CD4-positive, alpha-beta T cell treated with Interleukin-12 subunit alpha and Interleukin-12 subunit beta, for 1 hour (primary cell): ENCODE results near the gene IFNL1.
A peak's percentile ranks its signal among the peaks of the same experiment; 100 is the strongest.
"Not testable (repeated sequence)": the region's sequence is repeated elsewhere in the genome, so short reads cannot be mapped to it uniquely, and the experiment has no call there.

Experiments
- DNase-seq: peaks from one replicate; pipeline ENCODE4 v3.0.0-alpha.2; 2020

The IFNL1 gene

DNA sequence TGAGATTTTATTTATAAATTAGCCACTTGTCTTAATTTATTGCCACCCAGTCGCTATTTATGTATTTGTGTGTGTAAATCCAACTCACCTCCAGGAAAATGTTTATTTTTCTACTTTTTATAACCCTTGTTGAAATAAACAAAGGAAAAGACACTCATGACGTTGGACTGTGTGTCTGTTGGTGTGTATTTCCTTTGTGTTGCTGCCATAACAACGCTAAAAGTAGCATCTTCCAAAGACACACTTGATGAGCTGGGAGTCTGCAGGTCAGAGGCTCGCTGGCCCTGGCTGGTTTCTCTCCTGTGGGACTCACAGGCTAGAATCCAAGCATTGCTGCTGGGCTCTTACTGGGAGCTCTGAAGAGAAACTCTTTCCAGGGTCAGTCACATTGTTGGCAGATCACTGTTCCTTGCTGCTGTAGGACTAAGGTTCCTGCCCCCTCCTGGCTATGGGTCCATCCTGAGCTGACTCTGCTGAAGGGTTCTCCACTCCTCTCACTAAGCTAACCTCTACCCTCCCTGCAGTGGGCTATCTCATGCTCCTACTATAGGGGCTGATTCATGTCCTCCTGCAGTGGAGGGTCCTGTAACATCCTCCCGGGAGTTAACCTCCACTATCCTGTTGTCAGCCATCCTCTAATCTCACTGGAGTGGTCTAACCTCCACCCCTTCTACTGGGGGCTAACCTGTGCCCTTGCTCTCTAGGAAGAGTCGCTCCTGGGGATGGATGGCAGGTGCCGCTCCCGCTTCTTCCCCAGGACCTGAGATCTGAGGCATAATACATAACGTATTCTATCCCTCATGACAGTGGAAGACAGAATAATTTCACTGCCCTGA, 26.0 kb upstream of the IFNL1 start:
- DNase-seq = no peak

- DNase-seq = not testable (repeated sequence)
Observed at GRCh38 chr19:39273859-39274258, 22.3 kb upstream of the IFNL1 start.

DNA sequence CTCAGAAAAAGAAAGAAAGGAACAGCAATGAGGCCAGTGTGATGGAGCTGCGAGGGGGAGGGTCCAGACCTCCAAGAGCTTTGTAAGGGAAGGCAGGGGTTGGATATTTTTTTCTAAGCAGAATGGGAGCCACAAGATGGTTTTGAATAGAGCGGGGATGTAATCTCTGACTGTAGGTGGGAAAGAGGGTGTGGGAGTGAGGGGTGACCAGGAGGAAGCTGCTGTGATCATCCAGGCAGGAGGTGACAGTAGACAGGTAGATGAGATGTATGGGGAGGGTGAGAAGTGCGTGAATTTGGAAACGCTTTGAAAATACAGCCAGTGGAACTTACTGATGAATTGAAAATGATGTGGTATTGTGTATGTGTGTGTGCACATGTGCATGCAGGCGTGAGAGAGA, 20.6 kb upstream of the IFNL1 start:
- no peak for DNase-seq

DNA sequence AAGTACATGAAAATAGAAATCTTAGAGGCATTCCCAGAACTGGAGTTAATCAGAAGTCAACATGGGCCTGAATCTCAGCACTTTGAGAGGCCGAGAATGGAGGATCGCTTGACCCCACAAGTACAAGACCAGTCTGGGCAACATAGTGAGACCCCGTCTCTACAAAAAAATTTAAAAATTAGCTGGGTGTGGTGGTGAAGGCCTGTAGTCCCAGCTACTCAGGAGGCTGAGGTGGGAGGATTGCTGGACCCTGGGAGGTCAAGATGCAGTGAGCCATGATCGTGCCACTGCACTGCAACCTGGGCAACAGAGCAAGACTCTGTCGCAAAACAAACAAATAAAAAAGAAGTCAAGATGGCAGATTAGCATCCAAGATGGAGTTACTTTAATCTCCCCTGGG, 19.5 kb upstream of the IFNL1 start:
- no peak for DNase-seq

- no peak for DNase-seq
Observed at GRCh38 chr19:39277598-39277997, 18.6 kb upstream of the IFNL1 start.

- no peak for DNase-seq
Observed at GRCh38 chr19:39282021-39282420, 14.2 kb upstream of the IFNL1 start.

DNA sequence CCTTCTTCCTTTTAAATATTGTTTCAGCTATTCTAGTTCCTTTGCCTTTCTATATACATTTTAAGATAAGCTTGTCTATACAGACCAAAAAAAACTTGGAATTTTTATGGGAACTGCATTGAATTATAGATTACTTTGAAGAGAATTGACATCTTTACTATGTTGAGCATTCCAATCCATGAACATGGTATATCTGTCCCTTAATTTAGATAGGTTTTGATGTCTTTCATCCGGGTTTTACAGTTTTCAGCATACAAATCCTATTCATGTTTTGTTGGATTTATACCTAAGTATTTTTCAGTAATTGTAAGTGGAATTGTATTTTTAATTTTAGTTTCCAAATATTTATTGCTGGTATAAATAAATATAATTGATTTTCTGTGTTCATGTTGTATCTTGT, 12.2 kb upstream of the IFNL1 start:
- DNase-seq = no peak

DNA sequence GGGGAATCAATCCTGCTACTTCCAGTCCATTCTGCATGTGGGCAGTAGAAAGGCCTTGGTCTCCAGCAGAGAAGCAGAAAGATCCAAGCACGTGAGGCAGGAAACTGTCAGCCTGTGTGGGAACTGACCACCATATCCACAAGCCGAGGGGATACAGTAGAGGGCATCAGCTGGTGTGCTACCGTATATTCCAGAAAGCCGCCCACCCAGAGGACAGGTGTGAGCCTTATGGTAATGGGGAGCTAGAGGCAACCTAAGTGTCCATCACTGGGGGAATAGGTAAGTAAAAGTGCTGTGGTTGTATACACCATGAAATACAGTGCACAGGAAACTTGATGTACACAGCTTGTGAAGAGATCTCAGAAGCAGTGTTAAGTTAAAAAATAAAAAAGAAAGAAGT, 2.8 kb upstream of the IFNL1 start:
- no peak for DNase-seq

GRCh38 chr19:39296906-39297305, 699 bp downstream of the IFNL1 start:
- no peak for DNase-seq

DNA sequence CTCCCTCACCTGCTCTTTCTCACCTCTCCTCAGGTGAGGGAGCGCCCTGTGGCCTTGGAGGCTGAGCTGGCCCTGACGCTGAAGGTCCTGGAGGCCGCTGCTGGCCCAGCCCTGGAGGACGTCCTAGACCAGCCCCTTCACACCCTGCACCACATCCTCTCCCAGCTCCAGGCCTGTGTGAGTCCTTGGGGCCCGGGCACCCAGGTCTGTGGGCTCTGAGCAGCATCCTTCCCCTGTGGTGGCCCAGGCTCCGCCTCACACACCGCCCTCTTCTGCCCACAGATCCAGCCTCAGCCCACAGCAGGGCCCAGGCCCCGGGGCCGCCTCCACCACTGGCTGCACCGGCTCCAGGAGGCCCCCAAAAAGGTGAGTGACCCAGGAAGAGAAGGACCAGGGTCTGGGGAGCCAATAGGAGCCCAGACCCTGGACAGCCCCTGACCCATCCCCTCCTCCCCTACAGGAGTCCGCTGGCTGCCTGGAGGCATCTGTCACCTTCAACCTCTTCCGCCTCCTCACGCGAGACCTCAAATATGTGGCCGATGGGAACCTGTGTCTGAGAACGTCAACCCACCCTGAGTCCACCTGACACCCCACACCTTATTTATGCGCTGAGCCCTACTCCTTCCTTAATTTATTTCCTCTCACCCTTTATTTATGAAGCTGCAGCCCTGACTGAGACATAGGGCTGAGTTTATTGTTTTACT, 1.9 kb downstream of the IFNL1 start:
- DNase-seq = peak; percentile 69

DNA sequence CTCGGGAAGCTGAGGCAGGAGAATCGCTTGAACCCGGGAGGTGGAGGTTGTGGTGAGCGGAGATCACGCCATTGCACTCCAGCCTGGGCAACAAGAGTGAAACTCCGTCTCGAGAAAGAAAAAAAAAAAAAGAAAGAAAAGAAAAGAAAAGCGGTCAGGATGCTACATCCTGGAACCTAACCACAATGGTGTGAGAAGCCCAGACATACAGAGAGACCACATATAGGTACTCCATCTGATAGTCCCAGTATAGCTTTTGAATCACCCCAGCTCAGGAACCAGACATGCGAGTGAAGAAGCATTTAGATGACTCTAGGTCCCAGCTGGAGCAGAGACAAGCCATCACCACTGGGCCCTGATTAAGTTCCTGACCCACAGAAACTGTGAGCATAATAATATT, 3.2 kb downstream of the IFNL1 start:
- DNase-seq = peak; percentile 33

DNA sequence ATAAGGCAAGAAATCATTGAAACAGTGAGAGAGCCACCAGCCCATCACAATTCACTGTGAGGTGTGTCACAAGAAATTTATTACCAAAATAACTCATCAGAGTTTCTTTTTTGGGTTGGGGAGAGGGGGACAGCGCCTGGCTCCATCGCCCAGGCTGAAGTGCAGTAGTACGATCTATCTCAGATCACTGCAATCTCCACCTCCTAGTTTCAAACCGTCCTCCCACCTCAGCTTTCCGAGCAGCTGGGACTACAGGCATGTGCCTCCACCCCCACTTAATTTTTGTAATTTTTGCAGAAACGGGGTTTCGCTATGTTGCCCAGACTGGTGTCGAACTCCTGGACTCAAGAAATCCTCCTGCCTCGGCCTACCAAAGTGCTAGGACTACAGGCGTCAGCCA, 3.6 kb downstream of the IFNL1 start:
- no peak for DNase-seq

GRCh38 chr19:39301021-39301420, 4.8 kb downstream of the IFNL1 start:
- no peak for DNase-seq

- no peak for DNase-seq
Observed at GRCh38 chr19:39301562-39301961, 5.4 kb downstream of the IFNL1 start.

DNA sequence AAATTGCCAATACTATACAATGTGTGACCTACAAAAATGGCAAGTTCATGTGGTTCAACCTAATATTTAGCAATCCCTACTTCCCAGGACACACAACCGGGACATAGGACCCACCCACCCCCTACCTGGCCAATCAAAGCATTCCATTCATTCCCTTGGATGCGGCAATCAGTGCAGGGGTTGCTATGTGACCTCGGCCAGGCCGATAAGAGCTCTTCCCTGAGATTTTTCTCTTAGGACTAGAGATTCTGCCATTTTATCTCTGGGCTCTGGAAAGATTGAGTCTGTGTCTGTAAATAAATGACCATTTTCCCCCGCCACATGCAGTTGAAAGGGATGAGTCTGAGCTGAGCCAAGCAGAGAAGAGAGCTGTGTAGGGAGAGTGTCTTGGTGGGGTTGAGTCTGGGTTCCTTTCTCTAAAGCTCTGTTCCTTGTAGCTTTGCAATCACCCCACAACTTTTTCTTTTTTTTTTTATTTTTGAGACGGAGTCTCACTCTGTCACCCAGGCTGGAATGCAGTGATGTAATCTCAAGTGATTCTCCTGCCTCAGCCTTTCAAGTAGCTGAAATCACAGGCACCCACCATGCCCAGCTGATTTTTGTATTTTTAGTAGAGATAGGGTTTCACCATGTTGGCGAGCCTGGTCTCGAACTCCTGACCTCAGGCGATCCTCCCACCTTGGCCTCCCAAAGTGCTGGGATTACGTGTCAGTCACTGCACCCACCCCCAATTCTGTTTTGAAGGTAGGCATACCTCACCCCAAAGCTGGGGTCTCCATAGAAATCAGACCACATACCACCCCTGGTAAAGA, 7.4 kb downstream of the IFNL1 start:
- DNase-seq = no peak

DNA sequence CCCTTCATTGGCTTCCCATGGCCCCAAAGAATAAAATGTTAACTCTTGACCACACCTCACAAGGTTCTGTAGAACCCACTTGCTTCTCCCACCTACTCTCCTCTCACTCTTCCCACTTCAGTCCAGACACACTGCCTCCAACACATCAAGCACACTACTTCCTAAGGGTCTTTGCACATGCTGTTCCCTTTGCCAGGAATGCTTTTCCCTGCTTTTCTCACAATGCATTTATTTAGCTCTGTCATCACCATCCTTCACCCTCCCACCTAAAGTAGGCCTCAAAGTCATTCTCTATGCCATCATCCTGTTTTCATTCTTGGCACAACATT, 7.9 kb downstream of the IFNL1 start:
- no peak for DNase-seq

- DNase-seq = no peak
Observed at GRCh38 chr19:39304701-39305571, 8.7 kb downstream of the IFNL1 start.

GRCh38 chr19:39306075-39306474, 9.9 kb downstream of the IFNL1 start:
- DNase-seq = no peak

GRCh38 chr19:39307046-39307821, 11.0 kb downstream of the IFNL1 start:
- no peak for DNase-seq

- no peak for DNase-seq
Observed at GRCh38 chr19:39307822-39308530, 11.8 kb downstream of the IFNL1 start.
